HUDEP-2 (cell line): Measurements from ENCODE around the gene BBIP1.
A peak's percentile ranks its signal among the peaks of the same experiment; 100 is the strongest.

Source experiments
- DNase-seq, 76 experiments: peaks; one replicate each; lab custom pipeline; 2025; ENCODE audit not compliant: unreplicated experiment in 76 of 76; lab: John Stamatoyannopoulos, UW

BBIP1 gene

GRCh38 chr10:110864662-110865140, 54.3 kb downstream of the BBIP1 start:
- peak in 9 of 76 experiments; percentile 9 to 43 (median 22) for DNase-seq

GRCh38 chr10:110863956-110864355, 55.0 kb downstream of the BBIP1 start:
- no peak for DNase-seq

- DNase-seq = no peak
Measured at GRCh38 chr10:110863361-110863760, 55.6 kb downstream of the BBIP1 start.

GRCh38 chr10:110862961-110863360, 56.0 kb downstream of the BBIP1 start:
- DNase-seq = no peak

- no peak for DNase-seq
Measured at GRCh38 chr10:110861930-110862649, 56.9 kb downstream of the BBIP1 start.

GRCh38 chr10:110861476-110861875, 57.5 kb downstream of the BBIP1 start:
- DNase-seq = no peak

GRCh38 chr10:110860576-110861241, 58.3 kb downstream of the BBIP1 start:
- peak in 2 of 76 experiments; percentile 21 to 22 for DNase-seq

- no peak for DNase-seq
Measured at GRCh38 chr10:110859973-110860376, 59.0 kb downstream of the BBIP1 start.

- peak in 2 of 76 experiments; percentile 32 to 52 for DNase-seq
Measured at GRCh38 chr10:110859206-110859972, 59.6 kb downstream of the BBIP1 start.

GRCh38 chr10:110858297-110858934, 60.6 kb downstream of the BBIP1 start:
- DNase-seq = peak in 72 of 76 experiments; percentile 31 to 90 (median 67)

- DNase-seq = peak; percentile 30 to 89 (median 69)
Measured at GRCh38 chr10:110857265-110858171, 61.5 kb downstream of the BBIP1 start.

GRCh38 chr10:110853921-110854605, 64.9 kb downstream of the BBIP1 start:
- DNase-seq = no peak

GRCh38 chr10:110852947-110853346, 66.0 kb downstream of the BBIP1 start:
- no peak for DNase-seq

- DNase-seq = peak in 3 of 76 experiments; percentile 13 to 38 (median 21)
Measured at GRCh38 chr10:110852255-110852896, 66.6 kb downstream of the BBIP1 start.

GRCh38 chr10:110851020-110851612, 67.9 kb downstream of the BBIP1 start:
- peak in 14 of 76 experiments; percentile 10 to 41 (median 25) for DNase-seq

GRCh38 chr10:110850099-110850498, 68.9 kb downstream of the BBIP1 start:
- no peak for DNase-seq
